Hair follicle dermal papilla cell (primary cell): ENCODE measurements around the gene PRELID1. TPM values are rescaled to one million over a fixed set of nuclear protein-coding genes. Genes with fewer than 3 reads are reported as not detected.

ENCODE experiments used
- total RNA-seq: library from RNA; depleted of rRNA; stranded (reverse); fragments of >200 nt; gene quantifications from 2 replicates; pipeline ENCODE4 v1.2.3, GENCODE V29; 2012

PRELID1 gene, protein sequence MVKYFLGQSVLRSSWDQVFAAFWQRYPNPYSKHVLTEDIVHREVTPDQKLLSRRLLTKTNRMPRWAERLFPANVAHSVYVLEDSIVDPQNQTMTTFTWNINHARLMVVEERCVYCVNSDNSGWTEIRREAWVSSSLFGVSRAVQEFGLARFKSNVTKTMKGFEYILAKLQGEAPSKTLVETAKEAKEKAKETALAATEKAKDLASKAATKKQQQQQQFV
- 55.8 and 65.1 TPM in 2 replicates for total RNA-seq

DNA sequence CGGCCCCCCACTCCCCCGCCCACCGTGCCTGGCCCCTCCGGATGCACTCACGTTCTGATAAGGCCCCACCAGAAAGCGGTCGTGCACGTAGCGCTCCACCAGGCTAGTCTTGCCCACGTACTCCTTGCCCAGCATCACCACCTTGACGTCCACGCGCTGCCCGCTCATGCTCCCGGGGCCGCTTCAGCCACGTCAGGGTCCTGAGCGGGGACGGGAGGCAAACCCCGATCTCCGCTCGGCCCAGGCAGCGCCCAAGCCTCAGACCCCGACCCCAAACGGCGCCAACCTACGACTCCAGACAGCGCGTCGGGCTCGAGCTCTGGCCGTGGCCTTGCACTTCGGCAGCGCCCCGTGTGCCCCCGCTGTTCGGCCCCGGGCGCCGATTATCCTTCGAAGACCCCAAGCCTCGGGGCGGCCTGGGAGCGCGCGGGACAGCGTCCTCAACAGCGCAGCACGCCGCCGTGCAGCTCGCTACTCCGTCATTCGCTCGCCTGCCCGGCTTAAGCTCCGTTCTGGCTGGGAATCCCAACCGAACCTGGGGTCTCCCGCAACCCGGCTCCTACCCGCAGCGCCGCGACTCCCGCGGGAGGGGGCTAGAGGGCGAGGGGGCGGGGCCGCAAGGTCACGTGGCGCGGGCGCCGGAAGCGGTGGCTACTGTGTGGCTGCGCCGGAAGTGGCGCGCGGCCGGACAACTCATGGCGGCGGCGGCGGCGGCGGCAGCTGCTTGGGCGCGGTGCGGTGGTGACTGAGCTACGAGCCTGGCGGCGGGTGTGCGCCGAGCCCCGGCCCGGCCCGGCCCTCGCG, at the start of gene PRELID1, which contains the start of gene RAB24:
TSS of gene PRELID1 (plus strand) at position 679 of the 804 bp plus-strand sequence. CDS start 187 bp downstream, outside the sequence.
TSS of gene RAB24 (minus strand) at position 599 of the 804 bp plus-strand sequence. CDS start at position 168, 431 bp downstream.

DNA sequence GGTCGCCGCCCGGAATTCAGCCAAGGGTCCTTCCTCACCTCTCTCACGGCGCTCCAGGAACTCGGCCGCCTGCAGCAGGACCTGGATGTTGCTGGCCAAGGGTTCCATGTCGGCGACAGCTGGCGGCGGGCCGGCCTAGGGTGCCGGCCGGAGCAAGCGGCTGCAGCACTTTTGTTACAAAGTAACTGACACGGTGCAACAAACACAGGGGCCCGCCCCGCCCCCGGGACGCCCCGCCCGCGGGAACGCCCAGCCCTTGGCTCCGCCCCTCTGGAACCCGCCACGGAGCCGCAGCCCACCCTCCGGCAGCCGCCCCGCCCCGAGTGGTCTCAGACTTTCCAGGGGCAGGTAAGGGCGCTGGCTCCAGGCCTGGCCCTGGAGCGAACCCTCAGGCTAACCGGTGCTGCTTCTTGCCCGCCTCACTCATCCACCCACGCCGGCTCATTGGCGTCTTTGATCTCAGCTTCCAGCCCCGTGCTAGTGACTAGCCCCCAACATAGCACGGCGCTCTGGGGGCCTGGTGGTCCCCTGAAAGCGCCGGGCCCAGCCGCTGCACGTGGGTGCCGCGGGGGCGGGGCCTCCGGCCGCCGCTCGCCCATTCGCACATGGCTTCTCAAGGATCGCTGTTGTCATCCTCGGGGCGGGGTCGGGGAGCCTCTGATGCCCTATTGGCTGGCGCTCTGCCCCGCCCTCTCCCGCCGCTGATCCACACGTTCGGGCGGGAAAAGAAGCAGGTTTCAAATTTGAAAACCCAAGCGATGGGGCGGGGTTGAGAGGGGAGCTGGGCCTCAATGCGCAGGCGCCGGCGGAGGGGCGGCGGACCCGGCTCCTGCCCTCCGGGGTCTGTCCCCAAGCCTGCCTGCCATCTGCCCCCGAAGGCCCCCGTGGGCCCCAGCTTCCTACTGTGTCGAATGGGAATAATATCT, 8.4 kb downstream of the PRELID1 start, which contains the start of gene MXD3:
TSS of gene MXD3 (minus strand) at position 176 of the 926 bp plus-strand sequence. CDS start at position 108, 68 bp downstream.

GRCh38 chr5:177351392-177352329, 48.1 kb downstream of the PRELID1 start, which contains the start of gene LMAN2:
LMAN2 (minus strand) TSS chr5:177351668; CDS start chr5:177351647, 21 bp downstream.

Other genes with a start within 250 kb of the PRELID1 start
- 0.81 and 1.3 TPM in 2 replicates for gene FGFR4, start 216.9 kb upstream of the PRELID1 start, total RNA-seq
- gene NSD1, start 170.0 kb upstream of the PRELID1 start, total RNA-seq, result 39.6 and 58.1 TPM in 2 replicates
- 16.9 and 25.1 TPM in 2 replicates for gene RAB24, start 80 bp upstream of the PRELID1 start, total RNA-seq
- 2.3 and 3.1 TPM in 2 replicates for gene MXD3, start 8.1 kb downstream of the PRELID1 start, total RNA-seq
- 234 and 285 TPM in 2 replicates for gene LMAN2, start 47.9 kb downstream of the PRELID1 start, total RNA-seq
- 0.49 and 1.7 TPM in 2 replicates for gene RGS14, start 54.1 kb downstream of the PRELID1 start, total RNA-seq
- not detected in 2 replicates for gene SLC34A1, start 80.6 kb downstream of the PRELID1 start, total RNA-seq
- gene PFN3, start 96.9 kb downstream of the PRELID1 start, total RNA-seq, result not detected in 2 replicates
- gene F12, start 105.8 kb downstream of the PRELID1 start, total RNA-seq, result 0.12 TPM in 1 of 2 replicates, not detected in the other
- gene GRK6, start 122.9 kb downstream of the PRELID1 start, total RNA-seq, result 17.0 and 18.3 TPM in 2 replicates
- gene PRR7, start 143.0 kb downstream of the PRELID1 start, total RNA-seq, result 8.6 and 14.6 TPM in 2 replicates
- gene DBN1, start 169.8 kb downstream of the PRELID1 start, total RNA-seq, result 130 and 152 TPM in 2 replicates
- 258 and 260 TPM in 2 replicates for gene PDLIM7, start 193.8 kb downstream of the PRELID1 start, total RNA-seq
- 1.9 and 3.9 TPM in 2 replicates for gene DOK3, start 206.0 kb downstream of the PRELID1 start, total RNA-seq
- gene DDX41, start 213.2 kb downstream of the PRELID1 start, total RNA-seq, result 52.9 and 63.6 TPM in 2 replicates